Gastroesophageal sphincter (tissue), 3 donors: ENCODE results near the gene VLDLR.

Source experiments
- EP300 ChIP-seq: sonication (generic); formaldehyde crosslinking; IDR thresholded peaks from one replicate; pipeline ENCODE4 v1.6.1; 2017; ENCODE audit warnings: antibody characterized with exemption, mild to moderate bottlenecking
- POLR2A ChIP-seq, 2 donors: fragments of 450-650 bp; IDR thresholded peaks; one replicate each; pipeline ENCODE4 v1.6.1; 2017; ENCODE audit warnings: antibody characterized with exemption in 2 of 2, mild to moderate bottlenecking in 2 of 2, moderate library complexity in 1 of 2
- TF ChIP-seq, protein P1 (sequence below), 4 experiments: fragments of 200-600 bp in 2 of 4; fragments of 450-650 bp in 2 of 4; sonication (generic) in 1 of 4; IDR thresholded peaks; one replicate each; pipeline ENCODE4 v1.5.1; 2017 to 2019; ENCODE audit warnings: antibody characterized with exemption in 4 of 4, mild to moderate bottlenecking in 2 of 4, moderate library complexity in 2 of 4

- TF ChIP-seq, protein P1, sequence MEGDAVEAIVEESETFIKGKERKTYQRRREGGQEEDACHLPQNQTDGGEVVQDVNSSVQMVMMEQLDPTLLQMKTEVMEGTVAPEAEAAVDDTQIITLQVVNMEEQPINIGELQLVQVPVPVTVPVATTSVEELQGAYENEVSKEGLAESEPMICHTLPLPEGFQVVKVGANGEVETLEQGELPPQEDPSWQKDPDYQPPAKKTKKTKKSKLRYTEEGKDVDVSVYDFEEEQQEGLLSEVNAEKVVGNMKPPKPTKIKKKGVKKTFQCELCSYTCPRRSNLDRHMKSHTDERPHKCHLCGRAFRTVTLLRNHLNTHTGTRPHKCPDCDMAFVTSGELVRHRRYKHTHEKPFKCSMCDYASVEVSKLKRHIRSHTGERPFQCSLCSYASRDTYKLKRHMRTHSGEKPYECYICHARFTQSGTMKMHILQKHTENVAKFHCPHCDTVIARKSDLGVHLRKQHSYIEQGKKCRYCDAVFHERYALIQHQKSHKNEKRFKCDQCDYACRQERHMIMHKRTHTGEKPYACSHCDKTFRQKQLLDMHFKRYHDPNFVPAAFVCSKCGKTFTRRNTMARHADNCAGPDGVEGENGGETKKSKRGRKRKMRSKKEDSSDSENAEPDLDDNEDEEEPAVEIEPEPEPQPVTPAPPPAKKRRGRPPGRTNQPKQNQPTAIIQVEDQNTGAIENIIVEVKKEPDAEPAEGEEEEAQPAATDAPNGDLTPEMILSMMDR (IDR thresholded peaks at IDR 0.05) = no peak
- TF ChIP-seq EP300 = no peak
- TF ChIP-seq POLR2A (IDR thresholded peaks at IDR 0.05) = no peak
Measured at GRCh38 chr9:2600307-2600706, 21.3 kb upstream of the VLDLR start.
